Upper lobe of right lung (tissue), 1 donor: Measurements from ENCODE around the gene AP4B1. TPM values are rescaled to one million over a fixed set of nuclear protein-coding genes. Genes with fewer than 3 reads are reported as not detected.

Source experiments
- ATAC-seq: fragments of 200-7000 bp; cut with Tn5 transposase; one replicate; pipeline ENCODE4 v1.9.1; 2020; ENCODE audit warnings: mild to moderate bottlenecking, moderate library complexity
- DNase-seq: peaks from one replicate; pipeline ENCODE4 v3.0.0-alpha.2; 2020
- H3K27ac ChIP-seq: fragments of 200-600 bp; one replicate; pipeline ENCODE4 v1.8.0; 2022
- H3K27me3 ChIP-seq: fragments of 200-600 bp; one replicate; pipeline ENCODE4 v1.8.0; 2022; ENCODE audit warnings: mild to moderate bottlenecking
- H3K36me3 ChIP-seq: fragments of 200-600 bp; one replicate; pipeline ENCODE4 v1.8.0; 2022
- H3K4me1 ChIP-seq: fragments of 200-600 bp; one replicate; pipeline ENCODE4 v1.8.0; 2022
- H3K4me3 ChIP-seq: fragments of 200-600 bp; one replicate; pipeline ENCODE4 v1.8.0; 2022; ENCODE audit warnings: mild to moderate bottlenecking
- H3K9me3 ChIP-seq: fragments of 200-600 bp; one replicate; pipeline ENCODE4 v1.8.0; 2022
- intact Hi-C: fragments of 100-400 bp; cut with DNase I; formaldehyde crosslinking; loops from one replicate; pipeline ENCODE4 v1.11.0; 2022
- total RNA-seq: library from RNA; stranded (reverse); fragmentation: NEBNext Ultra II Directional; extraction: Animal tissue kit (Norgen Biotek cat#: 25700); gene quantifications from one replicate; pipeline ENCODE4 v1.2.1, GENCODE V29; 2021
- TF ChIP-seq, protein P1 (sequence below): fragments of 200-600 bp; IDR thresholded peaks from one replicate; pipeline ENCODE4 v1.8.0; 2022; ENCODE audit warnings: antibody characterized with exemption
- donor health status: DM: no; HTN: yes; CAD: no; lungs with severe emphysema.

AP4B1 gene
- total RNA-seq, 1 donor from 2014 or later, result 16.1 TPM

DNA sequence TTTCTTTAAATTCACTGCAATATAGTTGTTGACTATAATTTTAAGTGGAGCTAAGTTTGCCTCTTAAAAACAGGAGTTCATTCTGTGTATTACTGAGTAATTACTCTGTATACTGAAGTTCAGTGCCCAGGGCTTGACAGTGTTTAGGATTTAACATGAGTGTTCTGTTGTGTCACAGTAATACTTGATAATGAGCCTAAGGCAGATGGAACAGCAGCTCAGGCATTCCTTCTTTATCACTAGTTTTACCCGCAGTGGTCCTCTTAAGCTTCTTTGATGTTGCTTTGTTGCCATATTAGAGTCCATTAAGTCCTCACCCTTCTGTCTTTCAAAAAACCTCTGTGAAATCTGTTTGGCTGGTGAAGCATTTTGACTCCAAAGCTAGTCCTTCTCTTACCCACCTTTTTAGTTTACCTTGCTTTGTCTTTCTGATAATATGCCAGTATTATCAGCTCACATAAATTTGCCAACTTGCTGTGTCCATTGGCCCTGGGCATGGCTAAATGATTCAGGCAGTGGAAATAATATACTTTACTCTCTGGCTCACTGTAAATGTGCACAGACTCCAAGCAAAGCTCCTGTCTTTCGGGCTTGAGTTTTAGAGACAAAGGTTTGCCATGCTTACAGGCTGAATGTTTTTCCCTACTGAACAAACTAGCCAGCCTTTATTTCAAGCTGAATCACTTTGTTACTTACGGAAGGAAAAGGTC, 42.2 kb upstream of the AP4B1 start:
- no peak for ATAC-seq
- peak overlapping the region; percentile 53 for H3K27ac ChIP-seq

DNA sequence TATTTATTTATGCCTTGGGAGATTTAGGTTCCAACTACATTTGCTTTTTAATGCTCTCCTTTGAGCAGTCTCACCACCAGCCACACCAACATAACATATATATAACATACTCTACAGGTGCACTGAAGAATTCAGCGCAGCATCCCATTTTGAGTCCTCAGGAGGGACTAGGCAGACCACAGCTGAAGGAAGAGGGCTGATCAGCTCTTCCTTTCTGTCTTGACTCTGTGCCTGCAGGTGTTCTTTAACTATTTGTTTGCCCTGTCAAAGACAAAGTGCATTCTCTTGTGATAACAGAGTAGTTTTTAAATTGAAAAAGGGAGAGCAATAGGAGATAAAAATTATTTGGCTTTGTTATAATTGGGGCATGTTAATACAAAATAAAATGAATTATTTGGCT, 41.5 kb upstream of the AP4B1 start:
- Histone ChIP-seq H3K27me3 (no peaks in the 10 kb centered on the region), H3K4me3 (no peak overlapping the region), H3K36me3 (peaks cover 16% of the 10 kb centered on the region), H3K4me1 (peaks cover 32% of the 10 kb centered on the region), H3K9me3 (no peaks in the 10 kb centered on the region), H3K27ac (no peak overlapping the region)
- ATAC-seq (no peak), DNase-seq (no peak)
- intact Hi-C loops, result no loop called here
- TF ChIP-seq, protein P1, sequence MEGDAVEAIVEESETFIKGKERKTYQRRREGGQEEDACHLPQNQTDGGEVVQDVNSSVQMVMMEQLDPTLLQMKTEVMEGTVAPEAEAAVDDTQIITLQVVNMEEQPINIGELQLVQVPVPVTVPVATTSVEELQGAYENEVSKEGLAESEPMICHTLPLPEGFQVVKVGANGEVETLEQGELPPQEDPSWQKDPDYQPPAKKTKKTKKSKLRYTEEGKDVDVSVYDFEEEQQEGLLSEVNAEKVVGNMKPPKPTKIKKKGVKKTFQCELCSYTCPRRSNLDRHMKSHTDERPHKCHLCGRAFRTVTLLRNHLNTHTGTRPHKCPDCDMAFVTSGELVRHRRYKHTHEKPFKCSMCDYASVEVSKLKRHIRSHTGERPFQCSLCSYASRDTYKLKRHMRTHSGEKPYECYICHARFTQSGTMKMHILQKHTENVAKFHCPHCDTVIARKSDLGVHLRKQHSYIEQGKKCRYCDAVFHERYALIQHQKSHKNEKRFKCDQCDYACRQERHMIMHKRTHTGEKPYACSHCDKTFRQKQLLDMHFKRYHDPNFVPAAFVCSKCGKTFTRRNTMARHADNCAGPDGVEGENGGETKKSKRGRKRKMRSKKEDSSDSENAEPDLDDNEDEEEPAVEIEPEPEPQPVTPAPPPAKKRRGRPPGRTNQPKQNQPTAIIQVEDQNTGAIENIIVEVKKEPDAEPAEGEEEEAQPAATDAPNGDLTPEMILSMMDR, result no peak

More for the DNA sequence above, 42.2 kb upstream of the AP4B1 start:
- no peaks in the 10 kb centered on the region for H3K27me3 ChIP-seq
- DNase-seq, result no peak
- no peak overlapping the region for H3K4me3 ChIP-seq
- peaks cover 37% of the 10 kb centered on the region for H3K4me1 ChIP-seq
- intact Hi-C loops, result no loop called here
- H3K9me3 ChIP-seq, result no peaks in the 10 kb centered on the region
- H3K36me3 ChIP-seq, result peaks cover 9% of the 10 kb centered on the region
- TF ChIP-seq, protein P1, result no peak

DNA sequence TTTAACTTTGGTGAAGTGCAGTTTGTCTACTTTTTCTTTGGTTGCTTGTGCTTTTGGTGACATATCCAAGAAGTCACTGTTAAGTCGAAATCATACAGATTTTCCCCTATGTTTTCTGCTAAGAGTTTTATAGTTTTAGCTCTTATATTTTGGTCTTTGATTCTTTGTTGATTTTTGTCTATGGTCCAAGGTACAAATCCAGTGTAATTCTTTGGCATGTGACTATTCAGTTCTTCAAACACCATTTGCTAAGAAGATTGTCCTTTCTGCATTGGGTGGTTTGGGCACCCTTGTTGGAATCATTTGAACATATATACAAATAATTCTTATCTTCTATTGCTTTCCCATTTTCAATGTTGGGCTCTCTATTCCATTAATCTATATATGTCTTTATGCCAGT, 40.7 kb upstream of the AP4B1 start:
- Histone ChIP-seq H3K27ac (no peak overlapping the region), H3K36me3 (peaks cover 24% of the 10 kb centered on the region), H3K27me3 (no peaks in the 10 kb centered on the region), H3K4me3 (no peak overlapping the region), H3K9me3 (no peaks in the 10 kb centered on the region), H3K4me1 (peaks cover 34% of the 10 kb centered on the region)
- intact Hi-C loops, result no loop called here
- TF ChIP-seq, protein P1, result no peak
- DNase-seq (no peak), ATAC-seq (no peak)

DNA sequence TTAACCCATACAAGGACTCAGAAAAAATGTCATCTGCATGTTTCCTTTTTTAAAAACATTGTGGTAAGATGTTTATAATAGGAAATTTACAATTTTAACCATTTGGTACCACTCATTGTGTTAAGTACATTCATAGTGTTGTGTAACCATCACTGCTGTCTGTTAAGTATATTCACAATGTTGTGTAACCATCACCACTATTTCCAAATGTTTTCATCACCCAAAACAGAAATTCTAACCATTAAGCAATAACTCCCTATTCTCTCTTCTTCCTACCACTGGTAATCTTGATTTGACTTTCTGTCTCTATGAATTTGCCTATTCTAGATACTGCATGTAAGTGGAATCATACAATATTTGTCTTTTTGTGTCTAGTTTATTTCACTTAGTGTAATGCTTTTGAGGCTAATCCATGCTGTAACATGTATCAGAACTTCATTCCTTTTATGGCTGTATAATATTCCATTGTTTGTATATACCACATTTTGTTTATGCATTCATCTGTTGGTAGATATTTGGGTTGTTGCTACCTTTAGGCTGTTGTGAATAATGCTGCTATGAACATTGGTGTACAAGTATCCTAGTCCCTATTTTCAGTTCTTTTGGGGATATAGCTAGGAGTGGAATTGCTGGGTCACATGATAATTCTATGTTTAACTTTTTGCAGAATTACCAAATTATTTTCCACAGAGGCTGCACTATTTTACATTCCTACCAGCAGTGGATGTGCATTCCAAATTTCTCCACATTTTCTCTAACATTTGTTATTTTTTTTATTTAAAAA, 38.6 kb upstream of the AP4B1 start:
- Histone ChIP-seq H3K27ac (no peak overlapping the region), H3K27me3 (no peaks in the 10 kb centered on the region), H3K4me1 (peaks cover 35% of the 10 kb centered on the region), H3K36me3 (peaks cover 26% of the 10 kb centered on the region), H3K4me3 (no peak overlapping the region), H3K9me3 (no peaks in the 10 kb centered on the region)
- intact Hi-C loops, result no loop called here
- TF ChIP-seq, protein P1, result no peak
- DNase-seq, result no peak
- ATAC-seq, result peak; percentile 30

DNA sequence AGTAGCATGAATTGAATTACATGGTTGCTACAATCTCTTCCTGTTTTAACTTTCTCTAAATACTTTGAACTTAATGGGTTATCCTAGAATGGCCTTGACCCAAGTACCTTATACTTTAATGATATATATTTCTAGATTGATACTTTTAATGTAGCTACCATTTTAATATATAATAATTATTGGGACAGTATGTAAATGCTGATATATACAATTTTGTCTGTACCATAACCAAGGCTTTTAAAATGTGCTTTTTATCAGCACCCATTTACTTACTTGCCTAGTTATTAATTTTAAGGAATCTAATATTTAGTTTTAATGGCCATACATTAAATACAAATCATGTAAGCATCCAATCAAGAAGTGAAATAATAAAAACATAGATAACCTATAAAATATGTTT, 37.9 kb upstream of the AP4B1 start:
- Histone ChIP-seq H3K27ac (no peak overlapping the region), H3K27me3 (no peaks in the 10 kb centered on the region), H3K9me3 (no peaks in the 10 kb centered on the region), H3K36me3 (peaks cover 26% of the 10 kb centered on the region), H3K4me1 (peaks cover 28% of the 10 kb centered on the region), H3K4me3 (no peak overlapping the region)
- no peak for ATAC-seq
- TF ChIP-seq, protein P1, result no peak
- intact Hi-C loops, result no loop called here
- DNase-seq, result no peak
